T-cell (primary cell): ENCODE results near the gene SMARCAD1. TPM values are rescaled to one million over a fixed set of nuclear protein-coding genes. Genes with fewer than 3 reads are reported as not detected.

Experiments
- ATAC-seq, 4 experiments: fragments of 200-7000 bp in 3 of 4; fragments of 150-1000 bp in 1 of 4; cut with Tn5 transposase; replicated peaks in 1 of 4; 1 replicate in 3 of 4; 2 replicates in 1 of 4; pipeline ENCODE4 v1.10.0; 2021; ENCODE audit warnings: moderate library complexity in 3 of 4, mild to moderate bottlenecking in 2 of 4, moderate number of reproducible peaks in 1 of 4
- CTCF ChIA-PET, 2 donors: fragments of 300-600 bp; sonication (Branson Sonifier 250); formaldehyde crosslinking; loops; one replicate each; lab custom pipeline; 2022; ENCODE audit warnings: antibody characterized with exemption in 2 of 2; lab: Charles Lee
- POLR2A ChIA-PET, 2 donors: fragments of 300-600 bp; sonication (Branson Sonifier 250); formaldehyde crosslinking; loops; one replicate each; lab custom pipeline; 2022; ENCODE audit warnings: antibody characterized with exemption in 2 of 2; lab: Charles Lee
- DNase-seq, 35 experiments: peaks; one replicate each; pipeline versions ENCODE4 v3.0.0 to v3.0.0-alpha.2; 2013 to 2023
- H3K27ac ChIP-seq: one replicate; pipeline ENCODE4 v1.5.1; 2013; ENCODE audit warnings: low read length
- H3K27me3 ChIP-seq, 2 experiments: replicated peaks in 1 of 2; 1 replicate in 1 of 2; 2 replicates in 1 of 2; pipeline versions ENCODE4 v1.6.1 to v1.7.0; 2013; ENCODE audit warnings: low read length in 1 of 2, mixed read lengths in 1 of 2; ENCODE audit not compliant: control insufficient read depth in 2 of 2, insufficient read depth in 2 of 2; ENCODE audit errors: extremely low read depth in 1 of 2
- H3K36me3 ChIP-seq, 2 donors: 1 replicate in 1 of 2; 2 replicates in 1 of 2; pipeline versions ENCODE4 v1.6.1 to v1.7.0; 2013; ENCODE audit warnings: low read length in 1 of 2; ENCODE audit not compliant: control insufficient read depth in 2 of 2, insufficient read depth in 1 of 2; ENCODE audit errors: extremely low read depth in 1 of 2
- H3K4me1 ChIP-seq, 2 experiments: 1 replicate in 1 of 2; 2 replicates in 1 of 2; pipeline versions ENCODE4 v1.6.1 to v1.7.0; 2013; ENCODE audit warnings: low read length in 2 of 2, mixed read lengths in 1 of 2; ENCODE audit not compliant: insufficient read depth in 2 of 2, control insufficient read depth in 1 of 2; ENCODE audit errors: extremely low read depth in 1 of 2
- H3K4me3 ChIP-seq, 2 donors: 1 replicate in 1 of 2; 2 replicates in 1 of 2; pipeline versions ENCODE4 v1.5.1 to v1.7.0; 2013; ENCODE audit warnings: mild to moderate bottlenecking in 2 of 2, low read length in 1 of 2, moderate library complexity in 1 of 2; ENCODE audit not compliant: control insufficient read depth in 1 of 2; ENCODE audit errors: extremely low read depth in 1 of 2
- H3K9me3 ChIP-seq: 2 replicates; pipeline ENCODE4 v1.7.0; 2013
- H3K27ac Mint-ChIP-seq, 2 donors: one replicate each; pipeline ENCODE4 v1.8.0; 2020 to 2021; ENCODE audit warnings: mild to moderate bottlenecking in 2 of 2, mixed read lengths in 2 of 2
- H3K27me3 Mint-ChIP-seq, 2 donors: one replicate each; pipeline ENCODE4 v1.8.0; 2021 to 2022; ENCODE audit warnings: mixed read lengths in 2 of 2
- H3K36me3 Mint-ChIP-seq: one replicate; pipeline ENCODE4 v1.8.0; 2021; ENCODE audit warnings: mixed read lengths
- H3K4me1 Mint-ChIP-seq, 3 donors: one replicate each; pipeline ENCODE4 v1.8.0; 2020 to 2022; ENCODE audit warnings: mixed read lengths in 3 of 3, mild to moderate bottlenecking in 1 of 3
- H3K4me3 Mint-ChIP-seq, 3 donors: one replicate each; pipeline ENCODE4 v1.8.0; 2020 to 2022; ENCODE audit warnings: mild to moderate bottlenecking in 3 of 3, mixed read lengths in 3 of 3, moderate library complexity in 3 of 3
- H3K9me3 Mint-ChIP-seq, 3 donors: one replicate each; pipeline ENCODE4 v1.8.0; 2020 to 2022; ENCODE audit warnings: mixed read lengths in 3 of 3
- whole genome bisulfite sequencing: methylation state at CpG from one replicate; pipeline ENCODE4 v1.1.5; 2013; ENCODE audit warnings: missing lambda C conversion rate; ENCODE audit not compliant: insufficient coverage; 5-methylcytosine and 5-hydroxymethylcytosine counted together
- total RNA-seq, 35 experiments: library from RNA in 6 of 35; stranded (reverse) in 6 of 35; fragments of 120-200 nt in 1 of 35; gene quantifications; one replicate each; pipeline versions ENCODE4 v1.2.1 to v1.2.4 and lab custom pipeline; 2013 to 2026

Gene SMARCAD1
- total RNA-seq, 5 donors from 2014 or later (not counting 1 experiment from before 2014, with no cell fraction given): 17.1 to 22.9 (median 20.0) TPM

DNA sequence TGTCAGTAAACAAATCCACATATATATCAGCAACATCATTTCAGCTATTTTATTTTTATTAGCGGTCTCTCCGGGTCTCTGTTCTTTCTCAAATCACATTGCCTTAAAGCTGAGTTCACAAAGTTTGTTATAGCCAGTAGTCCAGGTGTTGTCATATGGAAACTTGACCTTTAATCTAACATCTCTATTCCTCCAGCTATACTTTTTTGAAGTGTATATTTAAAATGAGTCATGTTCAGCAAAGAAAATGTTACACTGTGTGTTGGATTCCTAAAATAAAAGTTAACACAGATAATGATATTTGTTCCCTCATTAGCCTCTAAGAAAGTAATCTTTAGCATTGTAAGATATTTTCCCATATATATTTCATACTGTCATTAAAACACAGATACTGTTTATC, 63.6 kb downstream of the SMARCAD1 start:
- DNase-seq (no peak), ATAC-seq (no peak)
- POLR2A ChIA-PET: no interaction called here
- H3K4me1 ChIP-seq: no peaks in the 10 kb centered on the region
- no peak overlapping the region for H3K27ac ChIP-seq
- no peak overlapping the region for H3K4me3 Mint-ChIP-seq
- CTCF ChIA-PET: no interaction called here
- no peaks in the 10 kb centered on the region for H3K9me3 ChIP-seq
- H3K4me3 ChIP-seq: no peak overlapping the region
- no peak overlapping the region for H3K27ac Mint-ChIP-seq
- H3K9me3 Mint-ChIP-seq: no peaks in the 10 kb centered on the region
- H3K27me3 Mint-ChIP-seq: no peaks in the 10 kb centered on the region
- peaks cover 38% of the 10 kb centered on the region for H3K36me3 Mint-ChIP-seq
- WGBS: no CpG with 5 or more reads among the region's 2 CpGs
- H3K4me1 Mint-ChIP-seq: no peaks in the 10 kb centered on the region
- peaks cover 0 to 18% of the 10 kb centered on the region in 2 donors for H3K36me3 ChIP-seq
- H3K27me3 ChIP-seq: no peaks in the 10 kb centered on the region

DNA sequence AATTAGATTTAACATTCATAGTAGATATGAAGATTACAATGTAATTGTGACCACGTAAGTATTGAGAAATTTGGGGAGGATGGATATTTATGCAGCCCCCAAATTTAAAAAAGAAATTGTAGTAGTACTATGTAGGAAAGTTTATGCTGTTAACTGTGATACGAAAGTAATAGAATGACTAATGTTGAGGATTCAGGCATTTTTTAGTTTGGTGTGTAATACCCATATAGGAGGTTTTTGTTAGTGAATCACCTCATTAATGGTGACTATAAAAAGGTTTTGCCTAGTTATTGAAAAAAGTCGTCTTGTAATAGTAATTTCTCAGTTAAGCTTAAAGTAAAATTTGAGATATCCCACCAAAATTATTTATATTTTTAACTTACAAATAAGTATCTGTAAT, 67.2 kb downstream of the SMARCAD1 start:
- Histone ChIP-seq H3K9me3 (no peaks in the 10 kb centered on the region), H3K27me3 (no peaks in the 10 kb centered on the region), H3K4me1 (no peaks in the 10 kb centered on the region), H3K36me3 (peaks cover 3 to 45% of the 10 kb centered on the region in 2 donors), H3K27ac (no peak overlapping the region), H3K4me3 (no peak overlapping the region)
- Mint-ChIP-seq H3K4me3 (no peak overlapping the region), H3K27me3 (no peaks in the 10 kb centered on the region), H3K27ac (no peak overlapping the region), H3K4me1 (no peaks in the 10 kb centered on the region), H3K36me3 (peaks cover 41% of the 10 kb centered on the region), H3K9me3 (no peaks in the 10 kb centered on the region)
- DNase-seq (no peak), ATAC-seq (no peak)
- CTCF ChIA-PET: interaction anchor here in 1 of 2 donors (0.6 kb wide), 2 partner anchors 30 to 671 kb away, joined by 4 to 8 read pairs; no protein-coding TSS in a partner anchor
- POLR2A ChIA-PET: interaction anchor here in 1 of 2 donors (0.6 kb wide), 1 partner anchor 8 kb away, joined by 3 read pairs; no protein-coding TSS in a partner anchor
- WGBS: 100% methylated on average over 1 of the region's 3 CpGs

DNA sequence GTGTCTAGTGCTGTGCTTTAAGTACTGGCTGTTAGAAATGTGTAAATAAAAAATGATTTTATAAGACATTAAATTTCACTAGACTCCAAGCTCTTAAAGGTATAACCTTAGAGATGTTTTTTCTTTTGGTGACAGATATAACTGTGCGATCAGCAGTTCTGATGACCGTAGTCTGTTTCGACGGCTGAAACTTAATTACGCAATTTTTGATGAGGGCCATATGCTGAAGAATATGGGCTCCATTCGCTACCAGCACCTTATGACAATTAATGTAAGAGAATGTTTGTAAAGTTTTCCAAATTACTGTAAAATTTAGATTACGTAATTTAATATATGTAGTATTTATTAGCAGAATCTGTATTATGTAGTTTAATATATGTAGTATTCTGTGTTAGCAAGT, 68.5 kb downstream of the SMARCAD1 start:
- ChIA-PET POLR2A (no interaction called here), CTCF (no interaction called here)
- no peaks in the 10 kb centered on the region for H3K4me1 ChIP-seq
- Mint-ChIP-seq H3K9me3 (no peaks in the 10 kb centered on the region), H3K27me3 (no peaks in the 10 kb centered on the region), H3K27ac (no peak overlapping the region), H3K36me3 (peaks cover 41% of the 10 kb centered on the region), H3K4me3 (no peak overlapping the region), H3K4me1 (no peaks in the 10 kb centered on the region)
- ATAC-seq (no peak), DNase-seq (no peak)
- H3K4me3 ChIP-seq: no peak overlapping the region
- no peaks in the 10 kb centered on the region for H3K27me3 ChIP-seq
- 97% methylated on average over 5 of the region's 7 CpGs for WGBS
- no peak overlapping the region for H3K27ac ChIP-seq
- peaks cover 3 to 53% of the 10 kb centered on the region in 2 donors for H3K36me3 ChIP-seq
- no peaks in the 10 kb centered on the region for H3K9me3 ChIP-seq

DNA sequence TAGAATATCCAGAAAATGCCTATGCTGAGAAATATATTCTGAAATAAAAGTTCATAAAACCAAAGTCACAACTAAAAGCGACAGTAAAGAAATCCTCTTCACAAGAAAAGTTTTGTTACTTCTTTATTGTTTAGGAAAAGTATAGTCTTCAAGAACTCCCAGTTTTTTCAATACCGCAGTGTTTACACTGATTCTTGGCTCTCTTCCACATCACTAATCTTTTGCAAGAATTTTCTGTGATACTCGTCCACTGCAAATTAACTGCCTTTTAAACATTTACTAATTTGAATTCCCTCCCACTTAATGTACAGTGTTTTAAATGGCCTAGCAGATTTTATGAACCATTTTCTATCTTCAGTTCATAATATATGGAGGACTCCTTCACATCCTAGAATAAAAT, 69.9 kb downstream of the SMARCAD1 start:
- H3K27ac Mint-ChIP-seq: no peak overlapping the region
- H3K4me1 Mint-ChIP-seq: no peaks in the 10 kb centered on the region
- no peaks in the 10 kb centered on the region for H3K27me3 Mint-ChIP-seq
- Histone ChIP-seq H3K27me3 (no peaks in the 10 kb centered on the region), H3K4me1 (no peaks in the 10 kb centered on the region), H3K36me3 (peaks cover 3 to 53% of the 10 kb centered on the region in 2 donors), H3K9me3 (no peaks in the 10 kb centered on the region), H3K4me3 (no peak overlapping the region), H3K27ac (no peak overlapping the region)
- DNase-seq (no peak), ATAC-seq (no peak)
- CTCF ChIA-PET: no interaction called here
- H3K36me3 Mint-ChIP-seq: peaks cover 41% of the 10 kb centered on the region
- WGBS: 100% methylated on average over 1 of the region's 3 CpGs
- H3K9me3 Mint-ChIP-seq: no peaks in the 10 kb centered on the region
- POLR2A ChIA-PET: interaction anchor here in 1 of 2 donors (0.7 kb wide), 1 partner anchor 392 kb away, joined by 5 read pairs; no protein-coding TSS in a partner anchor
- no peak overlapping the region for H3K4me3 Mint-ChIP-seq

DNA sequence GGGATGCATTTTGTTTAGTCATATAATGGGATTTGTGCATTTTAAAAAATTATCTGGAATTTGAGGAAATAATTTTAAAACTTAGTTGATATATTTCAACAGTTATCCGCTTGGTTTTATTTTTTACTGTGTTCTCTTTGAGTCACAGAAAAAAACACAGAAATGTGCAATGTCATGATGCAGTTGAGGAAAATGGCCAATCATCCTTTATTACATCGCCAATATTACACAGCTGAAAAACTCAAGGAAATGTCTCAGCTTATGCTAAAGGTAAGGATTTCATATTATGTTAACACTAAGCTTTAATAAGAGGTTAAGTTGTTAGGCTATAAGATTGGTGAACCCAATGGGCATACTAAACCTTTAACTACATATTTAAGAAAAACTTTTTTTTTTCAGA, 71.1 kb downstream of the SMARCAD1 start:
- ChIA-PET POLR2A (no interaction called here), CTCF (no interaction called here)
- H3K27me3 ChIP-seq: no peaks in the 10 kb centered on the region
- H3K36me3 ChIP-seq: peaks cover 3 to 59% of the 10 kb centered on the region in 2 donors
- no peak overlapping the region for H3K4me3 ChIP-seq
- H3K9me3 ChIP-seq: no peaks in the 10 kb centered on the region
- no peak overlapping the region for H3K27ac Mint-ChIP-seq
- H3K27me3 Mint-ChIP-seq: no peaks in the 10 kb centered on the region
- no peaks in the 10 kb centered on the region for H3K4me1 ChIP-seq
- H3K4me1 Mint-ChIP-seq: no peaks in the 10 kb centered on the region
- H3K9me3 Mint-ChIP-seq: no peaks in the 10 kb centered on the region
- H3K36me3 Mint-ChIP-seq: peaks cover 50% of the 10 kb centered on the region
- no peak overlapping the region for H3K4me3 Mint-ChIP-seq
- no peak for DNase-seq
- no peak for ATAC-seq
- no peak overlapping the region for H3K27ac ChIP-seq
- WGBS: no CpG with 5 or more reads among the region's 2 CpGs

DNA sequence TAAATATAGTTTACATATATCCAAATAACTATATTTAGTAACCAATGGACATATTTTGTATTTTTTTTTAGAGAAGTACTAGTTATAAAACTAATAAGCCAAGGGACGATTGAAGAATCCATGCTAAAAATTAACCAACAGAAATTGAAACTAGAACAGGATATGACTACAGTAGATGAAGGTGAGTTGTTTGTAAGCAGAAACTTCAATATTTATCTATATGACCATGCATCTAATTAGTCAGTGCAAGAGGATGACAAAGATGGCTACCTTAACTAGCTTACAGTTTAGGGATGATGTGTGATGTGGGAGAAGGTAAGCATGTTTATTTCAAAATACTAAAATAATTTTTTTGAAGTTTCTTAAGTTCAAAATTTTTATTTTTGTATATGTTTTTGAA, 77.2 kb downstream of the SMARCAD1 start:
- POLR2A ChIA-PET: no interaction called here
- peaks cover 0 to 49% of the 10 kb centered on the region in 2 donors for H3K36me3 ChIP-seq
- CTCF ChIA-PET: no interaction called here
- H3K4me3 ChIP-seq: no peak overlapping the region
- no CpG with 5 or more reads among the region's 1 CpG for whole genome bisulfite sequencing
- Mint-ChIP-seq H3K36me3 (peaks cover 65% of the 10 kb centered on the region), H3K4me3 (no peak overlapping the region), H3K27me3 (no peaks in the 10 kb centered on the region), H3K4me1 (no peaks in the 10 kb centered on the region), H3K9me3 (no peaks in the 10 kb centered on the region), H3K27ac (no peak overlapping the region)
- ATAC-seq (no peak), DNase-seq (no peak)
- H3K4me1 ChIP-seq: no peaks in the 10 kb centered on the region
- H3K9me3 ChIP-seq: no peaks in the 10 kb centered on the region
- no peak overlapping the region for H3K27ac ChIP-seq
- no peaks in the 10 kb centered on the region for H3K27me3 ChIP-seq

DNA sequence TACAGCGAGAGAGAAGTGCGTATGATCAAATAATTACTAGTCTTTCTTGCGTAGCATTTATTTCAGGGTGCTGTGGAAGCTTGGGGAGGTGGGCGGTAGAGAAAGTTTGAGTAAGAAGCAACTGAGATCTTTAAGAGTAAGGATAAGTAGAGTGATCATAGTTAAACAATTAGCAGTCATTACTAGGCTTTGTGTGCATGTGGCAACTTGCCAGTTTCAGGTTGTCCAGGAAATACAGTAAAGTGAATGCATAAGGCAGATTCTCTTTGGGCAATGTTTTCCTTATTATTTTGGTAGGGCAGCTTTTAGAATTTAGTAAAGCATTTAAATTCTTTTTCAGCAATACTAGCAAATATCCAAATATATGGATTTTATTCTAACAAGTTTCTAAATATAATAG, 78.0 kb downstream of the SMARCAD1 start:
- Histone ChIP-seq H3K27me3 (no peaks in the 10 kb centered on the region), H3K4me1 (no peaks in the 10 kb centered on the region), H3K27ac (no peak overlapping the region), H3K9me3 (no peaks in the 10 kb centered on the region), H3K36me3 (peaks cover 0 to 50% of the 10 kb centered on the region in 2 donors), H3K4me3 (no peak overlapping the region)
- Mint-ChIP-seq H3K4me3 (no peak overlapping the region), H3K4me1 (no peaks in the 10 kb centered on the region), H3K36me3 (peaks cover 68% of the 10 kb centered on the region), H3K9me3 (no peaks in the 10 kb centered on the region), H3K27me3 (no peaks in the 10 kb centered on the region), H3K27ac (no peak overlapping the region)
- no peak for DNase-seq
- WGBS: 100% methylated on average over 1 of the region's 4 CpGs
- no peak for ATAC-seq
- ChIA-PET POLR2A (no interaction called here), CTCF (no interaction called here)
